HepG2 (cell line): ENCODE measurements around the gene NSUN3. TPM values are rescaled to one million over a fixed set of nuclear protein-coding genes. Genes with fewer than 3 reads are reported as not detected.
A peak's percentile ranks its signal among the peaks of the same experiment; 100 is the strongest.

ENCODE experiments used
- ATAC-seq: fragments of 200-7000 bp; cut with Tn5 transposase; 3 replicates; pipeline ENCODE4 v1.9.1; 2020; ENCODE audit warnings: mild to moderate bottlenecking, moderate library complexity
- BruUV-seq: library from RNA; stranded (reverse); fragments of 400-500 nt; replicated peaks from 2 replicates; lab custom pipeline; 2021; lab: Mats Ljungman, UMichigan
- CTCF ChIA-PET: fragments of 300-600 bp; formaldehyde crosslinking; extraction: SDS; loops from one replicate; lab custom pipeline; 2021; ENCODE audit warnings: low total read pairs, inconsistent platforms, low intra/inter-chr PET ratio; lab: Yijun Ruan, JAX
- POLR2A ChIA-PET: fragments of 350-600 bp; sonication (Branson Sonifier 250); formaldehyde crosslinking; loops from one replicate; lab custom pipeline; 2020; ENCODE audit warnings: antibody characterized with exemption, inconsistent platforms; lab: Yijun Ruan, JAX
- DNase-seq: peaks from one replicate; pipeline ENCODE4 v3.0.0-alpha.2; 2015; ENCODE audit warnings: low spot score
- FAIRE-seq: peaks from 3 replicates; lab custom pipeline; 2011; peaks lifted over from hg19 to GRCh38; lab: Jason Lieb, UNC
- H2AFZ ChIP-seq: one replicate; pipeline ENCODE4 v1.6.1; 2011; ENCODE audit warnings: low read length, inconsistent platforms
- H3K27ac ChIP-seq: fragments of 300-600 bp; 3 replicates; pipeline ENCODE4 v1.8.0; 2011; ENCODE audit warnings: mixed run types, mild to moderate bottlenecking, mixed read lengths, low read length, inconsistent platforms; ENCODE audit not compliant: insufficient read depth; ENCODE audit errors: extremely low read length
- H3K27me3 ChIP-seq, 2 experiments: fragments of 200-600 bp in 1 of 2; 2 replicates in 1 of 2; 3 replicates in 1 of 2; pipeline versions ENCODE4 v1.6.0 to v1.8.0; 2011; ENCODE audit warnings: low read length in 2 of 2, mild to moderate bottlenecking in 2 of 2, moderate library complexity in 2 of 2, inconsistent platforms in 1 of 2; ENCODE audit not compliant: insufficient read depth in 2 of 2, control insufficient read depth in 1 of 2
- H3K36me3 ChIP-seq, 2 experiments: fragments of 200-600 bp in 1 of 2; replicated peaks in 1 of 2; 2 replicates in 1 of 2; 3 replicates in 1 of 2; pipeline versions ENCODE4 v1.5.1 to v1.8.0; 2011; ENCODE audit warnings: low read length in 2 of 2, inconsistent platforms in 1 of 2; ENCODE audit not compliant: insufficient read depth in 2 of 2, control insufficient read depth in 1 of 2
- H3K4me1 ChIP-seq: 2 replicates; pipeline ENCODE4 v1.5.1; 2012; ENCODE audit warnings: low read length, inconsistent platforms; ENCODE audit not compliant: insufficient read depth
- H3K4me2 ChIP-seq: 2 replicates; pipeline ENCODE4 v1.6.0; 2011; ENCODE audit warnings: low read depth, low read length, inconsistent platforms
- H3K4me3 ChIP-seq, 3 experiments: fragments of 200-600 bp in 1 of 3; sonication (generic), shearing (Covaris generic) in 1 of 3; replicated peaks in 1 of 3; 2 replicates each; pipeline ENCODE4 v1.5.1; 2011 to 2016; ENCODE audit warnings: low read length in 3 of 3, inconsistent platforms in 2 of 3, low read depth in 2 of 3, mild to moderate bottlenecking in 2 of 3, control low read depth in 1 of 3, mixed read lengths in 1 of 3; ENCODE audit not compliant: insufficient read depth in 1 of 3
- H3K79me2 ChIP-seq: one replicate; pipeline ENCODE4 v1.6.1; 2011; ENCODE audit warnings: low read length, inconsistent platforms; ENCODE audit not compliant: insufficient read depth
- H3K9ac ChIP-seq: 2 replicates; pipeline ENCODE4 v1.6.0; 2011; ENCODE audit warnings: mild to moderate bottlenecking, low read depth, low read length, inconsistent platforms; ENCODE audit not compliant: insufficient read depth
- H3K9me3 ChIP-seq: 2 replicates; pipeline ENCODE4 v1.5.1; 2012; ENCODE audit warnings: mild to moderate bottlenecking, low read length
- H4K20me1 ChIP-seq: 2 replicates; pipeline ENCODE4 v1.6.0; 2011; ENCODE audit warnings: inconsistent platforms, mild to moderate bottlenecking, low read length, moderate library complexity; ENCODE audit not compliant: insufficient read depth
- AHDC1 ChIP-seq: sonication (generic); formaldehyde crosslinking; IDR thresholded peaks from 2 replicates; pipeline ENCODE4 v1.5.1; 2020; ENCODE audit warnings: mild to moderate bottlenecking, missing genetic modification reagents, borderline replicate concordance
- KLF13 ChIP-seq: sonication (generic); formaldehyde crosslinking; IDR thresholded peaks from 2 replicates; pipeline ENCODE4 v1.4.0; 2020; ENCODE audit warnings: mild to moderate bottlenecking, missing genetic modification reagents
- PRPF4 ChIP-seq: fragments of 200-400 bp; formaldehyde crosslinking; IDR thresholded peaks from 2 replicates; pipeline ENCODE4 v1.6.1; 2016; ENCODE audit warnings: low read length, low read depth; ENCODE audit not compliant: poor library complexity, severe bottlenecking
- ZNF30 ChIP-seq: sonication (generic); formaldehyde crosslinking; IDR thresholded peaks from 2 replicates; pipeline ENCODE4 v1.5.0; 2020; ENCODE audit warnings: mild to moderate bottlenecking, missing genetic modification reagents
- ZNF367 ChIP-seq: sonication (generic); formaldehyde crosslinking; IDR thresholded peaks from 2 replicates; pipeline ENCODE4 v1.4.0; 2020; ENCODE audit warnings: missing genetic modification reagents, borderline replicate concordance
- ZNF83 ChIP-seq: sonication (generic); formaldehyde crosslinking; IDR thresholded peaks from 2 replicates; pipeline ENCODE4 v1.4.0; 2020; ENCODE audit warnings: missing genetic modification reagents, mild to moderate bottlenecking, borderline replicate concordance
- WGBS: methylation state at CpG from one replicate; pipeline ENCODE4 v1.1.6; 2017; ENCODE audit warnings: low lambda C conversion rate; 5-methylcytosine and 5-hydroxymethylcytosine counted together
- in situ Hi-C: cut with HindIII; loops from 2 replicates; pipeline ENCODE4 v1.10.0; 2017; ENCODE audit warnings: low pct_unique_long_range_greater_than_20kb; ENCODE audit not compliant: extremely low pct_ligation_motif_present
- intact Hi-C: fragments of 100-400 bp; cut with micrococcal nuclease; formaldehyde crosslinking; loops from one replicate; pipeline ENCODE4 v1.10.0; 2022; ENCODE audit not compliant: unreplicated experiment
- polyA plus RNA-seq, 8 experiments: library from polyadenylated mRNA; depleted of rRNA in 3 of 8; stranded (reverse) in 7 of 8; unstranded in 1 of 8; fragments of >200 nt; fragmentation: Illumina TruSeq in 4 of 8; extraction: Trizol in 4 of 8; gene quantifications; 2 replicates each; pipeline versions ENCODE4 v1.2.1 to v1.2.3, GENCODE V29; 2011 to 2016; ENCODE audit warnings: low read depth in 4 of 8, missing spikeins in 1 of 8, mixed read lengths in 1 of 8; ENCODE audit not compliant: insufficient read depth in 1 of 8
- total RNA-seq, 5 experiments: library from RNA; depleted of rRNA; stranded (reverse); fragments of >200 nt; fragmentation: Illumina TruSeq; extraction: Trizol; gene quantifications; 2 replicates each; pipeline ENCODE4 v1.2.3, GENCODE V29; 2016; ENCODE audit warnings: low read depth in 1 of 5

The NSUN3 gene
- total and polyA plus RNA-seq, 2 of the 13 experiments (the other 11 are each of a cell fraction or from before 2014, with no cell fraction given) = 3.2 to 10.6 TPM

GRCh38 chr3:94176988-94177745 is 114.3 kb downstream of the NSUN3 start:
- intact Hi-C loops (no loop called here), in situ Hi-C loops (no loop called here)
- Histone ChIP-seq H3K4me3 (no peak overlapping the region), H3K27ac (no peak overlapping the region), H3K4me2 (0 out of 2 replicates have a peak overlapping the region, but pooled peaks have one; percentile 1), H3K9ac (no peak overlapping the region), H2AFZ (no peak overlapping the region), H3K9me3 (no peaks in the 10 kb centered on the region), H3K27me3 (no peaks in the 10 kb centered on the region), H3K4me1 (no peaks in the 10 kb centered on the region), H3K79me2 (no peaks in the 10 kb centered on the region), H3K36me3 (no peaks in the 10 kb centered on the region), H4K20me1 (no peaks in the 10 kb centered on the region)
- BruUV-seq = no TSS peak
- FAIRE-seq = no peak
- under 1% methylated on average over 6 of the region's 6 CpGs for WGBS
- ChIA-PET CTCF (no interaction called here), POLR2A (no interaction called here)
- TF ChIP-seq PRPF4 (no peak), AHDC1 (no peak), ZNF30 (CRISPR knock-in tag) (no peak), KLF13 (no peak), ZNF83 (CRISPR knock-in tag) (no peak), ZNF367 (CRISPR knock-in tag) (no peak)
- DNase-seq = no peak
- no peak for ATAC-seq

Other genes starting within 250 kb of the NSUN3 start
- 45.6 and 76.8 TPM in 2 replicates for gene PROS1, start 89.2 kb upstream of the NSUN3 start, total RNA-seq (2016; rRNA removed; fragmentation: Illumina TruSeq; extraction: Trizol)
- gene PROS1, start 89.2 kb upstream of the NSUN3 start, polyA plus RNA-seq (2011; rRNA removed) = 57.3 and 63.8 TPM in 2 replicates
- gene ARL13B, start 82.9 kb upstream of the NSUN3 start, total RNA-seq (2016; rRNA removed; fragmentation: Illumina TruSeq; extraction: Trizol) = 9.6 and 12.7 TPM in 2 replicates
- 1.6 and 2.2 TPM in 2 replicates for gene ARL13B, start 82.9 kb upstream of the NSUN3 start, polyA plus RNA-seq (2011; rRNA removed)
- not detected in 2 replicates for gene STX19, start 34.5 kb upstream of the NSUN3 start, total RNA-seq (2016; rRNA removed; fragmentation: Illumina TruSeq; extraction: Trizol)
- gene STX19, start 34.5 kb upstream of the NSUN3 start, polyA plus RNA-seq (2011; rRNA removed) = not detected in 2 replicates
- gene DHFR2, start 145 bp upstream of the NSUN3 start, total RNA-seq (2016; rRNA removed; fragmentation: Illumina TruSeq; extraction: Trizol) = 3.1 and 4.6 TPM in 2 replicates
- 1.4 and 1.8 TPM in 2 replicates for gene DHFR2, start 145 bp upstream of the NSUN3 start, polyA plus RNA-seq (2011; rRNA removed)